Stimulated activated CD4-positive, alpha-beta T cell treated with anti-CD3 and anti-CD28 coated beads, Interleukin-12 subunit alpha, Interleukin-12 subunit beta, amount 100 ng/mL, for 4 hours (primary cell): ENCODE results near the gene SURF6.

ENCODE experiments used
- DNase-seq: peaks from one replicate; pipeline ENCODE4 v3.0.0-alpha.2; 2020

SURF6 gene

DNA sequence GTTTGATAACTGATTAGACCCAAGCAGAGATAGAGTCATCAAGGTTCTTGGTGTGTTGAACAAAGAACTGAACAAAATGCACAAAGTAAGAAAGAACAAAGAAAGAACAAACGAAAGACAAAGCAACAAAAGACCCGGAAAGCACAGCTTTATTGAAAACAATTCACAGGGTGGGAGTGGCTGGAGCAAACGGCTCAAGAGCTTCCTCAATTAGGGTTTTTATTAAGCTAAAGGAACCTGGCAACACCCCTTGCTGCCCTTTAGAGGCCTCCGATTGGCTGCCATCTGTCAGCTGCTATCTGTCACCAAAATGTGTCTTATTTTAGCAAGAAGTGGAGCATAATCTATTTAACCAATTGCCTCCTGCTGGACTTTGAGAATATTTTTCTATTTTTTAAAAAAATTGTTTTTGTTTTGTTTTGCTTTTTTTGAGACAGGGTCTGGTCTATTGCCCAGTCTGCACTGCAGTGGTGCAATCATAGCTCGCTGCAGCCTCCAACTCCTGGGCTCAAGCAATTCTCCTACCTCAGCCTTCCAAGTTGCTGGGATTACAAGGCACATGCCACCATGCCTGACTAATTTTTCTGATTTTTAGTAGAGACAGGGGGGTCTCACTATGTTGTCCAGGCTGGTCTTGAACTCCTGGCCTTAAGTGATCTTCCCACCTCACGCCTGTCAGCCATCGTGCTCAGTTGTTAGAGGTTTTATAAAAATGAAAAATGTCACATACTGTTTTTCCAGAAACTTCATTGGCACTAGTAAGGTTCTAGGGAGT, 53.3 kb downstream of the SURF6 start:
- DNase-seq = no peak

DNA sequence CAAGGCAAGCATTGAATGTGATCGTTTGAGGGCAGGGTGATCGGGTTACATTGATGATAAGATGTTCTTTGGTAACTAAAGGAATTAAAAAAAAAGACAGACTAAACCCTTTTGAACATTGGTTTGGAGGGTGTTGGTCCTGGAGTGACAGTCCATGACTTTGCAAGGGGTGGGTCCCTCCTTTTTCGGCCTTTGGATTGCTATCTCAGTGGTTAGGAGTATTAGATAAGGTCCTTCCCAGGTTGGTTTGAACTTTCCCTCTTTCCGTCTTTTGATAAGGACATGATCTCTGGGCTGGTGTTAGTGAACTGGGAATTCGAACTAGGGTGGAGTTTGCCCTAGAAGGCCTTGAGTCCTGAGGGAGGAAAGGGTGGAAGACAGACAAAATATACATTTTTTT, 55.6 kb downstream of the SURF6 start:
- no peak for DNase-seq
